Measurements from ENCODE around the gene ARSG.

DNA sequence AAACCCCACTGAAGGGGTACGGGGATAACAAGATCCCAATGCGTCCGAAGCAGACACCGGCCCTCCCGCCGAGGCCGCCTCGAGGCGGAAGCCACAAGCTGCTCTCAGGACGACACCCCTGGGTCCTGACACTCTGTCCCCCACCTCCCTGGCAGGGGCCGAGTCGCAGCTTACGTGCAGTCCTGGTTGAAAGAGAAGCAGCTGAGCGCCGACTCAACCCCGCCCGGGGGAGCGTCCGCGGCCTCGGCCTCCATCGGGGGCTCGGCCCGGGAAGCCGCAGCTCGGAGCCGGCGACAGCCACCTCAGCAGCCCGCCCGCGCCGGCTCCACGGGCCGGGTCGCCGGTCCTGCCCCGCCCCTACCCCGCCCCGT is 165.9 kb downstream of the ARSG start, which contains the start of gene WIPI1:
- no peak for TF ChIP-seq CTCF (IDR thresholded peaks at IDR 0.05)
- no peak for TF ChIP-seq EZH2 (IDR thresholded peaks at IDR 0.05; ENCODE audit: borderline replicate concordance, insufficient read depth, low read depth, low read length, poor library complexity, severe bottlenecking)

Data from B cell (primary cell).